IMR-90 (cell line): ENCODE measurements around the gene HIVEP3.

Experiments used
- CEBPB ChIP-seq: IDR thresholded peaks from 2 replicates; pipeline ENCODE4 v1.6.1; 2012; ENCODE audit warnings: low read depth, low read length, improper control_type of control experiment
- CHD1 ChIP-seq: IDR thresholded peaks from 2 replicates; pipeline ENCODE4 v1.6.1; 2012; ENCODE audit warnings: low read depth, low read length, improper control_type of control experiment
- CTCF ChIP-seq: conservative IDR thresholded peaks from 2 replicates; pipeline ENCODE4 v1.5.1; 2012; ENCODE audit warnings: mild to moderate bottlenecking, low read depth, low read length, improper control_type of control experiment
- ELK1 ChIP-seq: fragments of 150-350 bp; IDR thresholded peaks from 2 replicates; pipeline ENCODE4 v1.6.1; 2016; ENCODE audit warnings: low read depth, mild to moderate bottlenecking, low read length, moderate library complexity, borderline replicate concordance
- FOS ChIP-seq: fragments of 150-350 bp; IDR thresholded peaks from 2 replicates; pipeline ENCODE4 v1.6.1; 2016; ENCODE audit warnings: low read depth, low read length
- MAZ ChIP-seq: IDR thresholded peaks from 2 replicates; pipeline ENCODE4 v1.6.1; 2012; ENCODE audit warnings: low read depth, mild to moderate bottlenecking, low read length, improper control_type of control experiment, moderate library complexity, borderline replicate concordance
- MXI1 ChIP-seq: IDR thresholded peaks from 2 replicates; pipeline ENCODE4 v1.6.1; 2012; ENCODE audit warnings: low read depth, mild to moderate bottlenecking, low read length, moderate library complexity, borderline replicate concordance
- NFE2L2 ChIP-seq: fragments of 150-350 bp; IDR thresholded peaks from 2 replicates; pipeline ENCODE4 v1.6.1; 2016; ENCODE audit warnings: low read depth, mild to moderate bottlenecking, low read length
- POLR2A ChIP-seq: IDR thresholded peaks from 2 replicates; pipeline ENCODE4 v1.6.1; 2012; ENCODE audit warnings: mild to moderate bottlenecking, low read depth, low read length
- RAD21 ChIP-seq: IDR thresholded peaks from 2 replicates; pipeline ENCODE4 v1.6.1; 2012; ENCODE audit warnings: low read length, improper control_type of control experiment
- RCOR1 ChIP-seq: IDR thresholded peaks from 2 replicates; pipeline ENCODE4 v1.6.1; 2012; ENCODE audit warnings: mild to moderate bottlenecking, low read length, improper control_type of control experiment; ENCODE audit not compliant: insufficient replicate concordance
- RFX5 ChIP-seq: IDR thresholded peaks from 2 replicates; pipeline ENCODE4 v1.8.0; 2012; ENCODE audit warnings: low read depth, mild to moderate bottlenecking, low read length, moderate library complexity
- SMC3 ChIP-seq: fragments of 150-350 bp; IDR thresholded peaks from 2 replicates; pipeline ENCODE4 v1.6.1; 2016; ENCODE audit warnings: low read depth, mild to moderate bottlenecking, antibody characterized with exemption, low read length, moderate library complexity
- USF2 ChIP-seq: fragments of 150-350 bp; IDR thresholded peaks from 2 replicates; pipeline ENCODE4 v1.6.1; 2017; ENCODE audit warnings: mild to moderate bottlenecking, antibody characterized with exemption, low read length, low read depth

GRCh38 chr1:41540886-41541591 is 377.7 kb downstream of the HIVEP3 start:
- TF ChIP-seq CTCF (no peak), RAD21 (no peak), POLR2A (no peak), MXI1 (no peak), ELK1 (no peak), NFE2L2 (no peak), RCOR1 (no peak), USF2 (no peak), CHD1 (no peak), RFX5 (no peak), MAZ (no peak), CEBPB (no peak), SMC3 (no peak), FOS (no peak)
